ENCODE data around the gene APBA1. TPM values are rescaled to one million over a fixed set of nuclear protein-coding genes. Genes with fewer than 3 reads are reported as not detected.

The APBA1 gene
- total RNA-seq, 1 experiment from 2014 or later = 1.2 TPM

GRCh38 chr9:69476016-69476415 is 196.2 kb downstream of the APBA1 start:
- DNase-seq (ENCODE audit: low read depth) = peak; percentile 4

DNA sequence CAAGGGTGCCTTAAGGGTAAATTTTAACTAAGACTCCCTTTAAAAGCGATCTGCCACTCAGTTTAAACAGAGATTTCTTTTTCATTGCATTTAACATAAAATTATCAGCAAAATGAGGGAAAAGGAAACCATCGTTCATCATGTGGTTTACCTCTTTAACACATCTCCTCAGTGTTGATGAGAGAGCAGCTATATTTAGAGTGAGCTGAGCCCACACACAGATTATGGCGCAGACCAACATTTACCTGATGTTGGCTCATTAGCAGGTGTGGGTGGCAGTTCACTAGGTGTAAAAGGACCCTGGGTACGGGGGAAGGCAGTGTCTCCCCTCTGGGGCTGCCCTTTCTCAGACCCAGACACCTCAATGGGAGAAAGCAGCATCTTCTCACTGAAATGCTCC is 197.3 kb downstream of the APBA1 start:
- no peak for DNase-seq (ENCODE audit: low read depth)

DNA sequence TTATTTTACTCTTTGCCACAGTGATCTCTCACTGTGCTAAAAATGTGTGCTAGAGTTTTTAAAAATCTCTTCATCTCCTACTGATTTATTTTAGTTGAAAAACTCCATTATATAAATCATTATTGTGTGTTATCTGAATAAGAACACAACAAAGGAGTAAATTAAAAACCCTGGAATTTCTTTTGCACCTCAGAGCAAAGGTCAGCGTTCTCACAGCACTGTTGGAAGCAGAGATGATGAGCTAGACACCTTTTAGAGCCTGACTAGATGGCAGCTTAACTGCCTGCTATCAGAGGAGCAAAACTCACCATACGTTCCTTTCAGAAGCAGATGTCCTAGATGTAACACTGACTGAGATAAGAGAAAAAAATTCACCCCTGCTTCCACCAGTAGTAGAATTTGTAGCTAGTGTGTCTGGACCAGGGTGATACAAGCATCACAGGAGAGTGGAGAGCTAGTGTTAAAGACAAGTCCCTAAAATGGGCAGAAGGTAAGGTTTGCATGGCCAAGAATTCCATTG is 200.0 kb downstream of the APBA1 start:
- no peak for DNase-seq (ENCODE audit: low read depth)

DNA sequence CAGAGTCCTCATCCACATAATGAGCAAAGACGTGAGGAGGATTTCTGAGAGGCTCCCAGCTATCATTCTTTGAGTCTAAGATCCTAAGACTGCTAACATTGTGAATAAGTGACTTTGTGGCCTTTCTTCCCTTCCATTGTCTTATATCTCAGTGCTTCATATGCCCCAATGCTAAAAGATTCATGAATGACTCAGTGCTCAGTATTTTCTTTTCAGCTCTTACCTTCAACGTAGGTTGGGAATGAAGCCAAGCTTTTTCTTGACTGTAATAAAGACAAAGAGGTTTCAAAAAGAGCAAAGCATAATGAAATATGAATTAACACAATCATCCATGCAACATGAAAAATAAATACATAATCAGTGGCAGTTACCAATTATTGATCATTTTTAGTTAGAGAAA is 200.7 kb downstream of the APBA1 start:
- DNase-seq (ENCODE audit: low read depth) = peak; percentile 52

GRCh38 chr9:69470186-69470977 is 201.8 kb downstream of the APBA1 start:
- DNase-seq (ENCODE audit: low read depth) = no peak

GRCh38 chr9:69469136-69469535 is 203.0 kb downstream of the APBA1 start:
- no peak for DNase-seq (ENCODE audit: low read depth)

DNA sequence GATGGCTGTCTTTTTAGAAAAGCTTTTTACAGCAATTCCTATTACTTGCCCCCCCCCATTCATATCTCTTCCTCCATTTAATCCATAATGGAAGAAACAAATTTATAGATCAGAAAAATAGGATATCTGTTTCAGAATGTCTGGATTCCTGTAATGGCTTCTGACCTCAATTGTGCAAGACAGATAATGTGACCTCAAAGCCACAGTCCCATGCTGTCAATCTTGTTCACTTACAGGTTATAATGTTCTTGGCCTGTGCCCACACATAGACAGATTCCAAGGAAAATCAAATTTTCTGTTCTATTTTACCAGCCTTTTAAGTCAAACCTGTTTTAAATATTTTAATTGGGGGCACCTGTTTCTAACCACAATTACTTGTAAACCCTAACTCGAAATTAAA is 203.8 kb downstream of the APBA1 start:
- DNase-seq (ENCODE audit: low read depth) = no peak

GRCh38 chr9:69466151-69466550 is 206.0 kb downstream of the APBA1 start:
- DNase-seq (ENCODE audit: low read depth) = peak; percentile 50

DNA sequence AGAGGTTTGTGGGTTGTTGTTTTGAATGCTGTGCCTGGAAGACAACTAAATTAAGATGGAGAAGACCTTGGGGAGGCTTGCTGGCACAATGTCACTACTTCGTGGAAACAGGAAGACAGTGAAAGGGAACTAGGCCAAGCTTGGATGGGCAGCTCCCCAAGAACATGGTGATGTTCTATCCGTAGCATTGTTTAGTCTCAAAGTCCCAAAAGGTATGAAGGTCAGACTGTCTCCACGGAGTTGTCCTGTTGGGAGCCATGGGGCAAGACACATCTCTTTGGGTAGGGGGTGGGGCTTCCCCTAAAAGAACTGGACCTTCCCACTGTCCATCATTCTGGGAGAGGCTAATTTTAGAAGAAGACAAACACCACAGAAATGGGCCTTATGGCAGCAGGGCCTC is 206.7 kb downstream of the APBA1 start:
- no peak for DNase-seq (ENCODE audit: low read depth)

DNA sequence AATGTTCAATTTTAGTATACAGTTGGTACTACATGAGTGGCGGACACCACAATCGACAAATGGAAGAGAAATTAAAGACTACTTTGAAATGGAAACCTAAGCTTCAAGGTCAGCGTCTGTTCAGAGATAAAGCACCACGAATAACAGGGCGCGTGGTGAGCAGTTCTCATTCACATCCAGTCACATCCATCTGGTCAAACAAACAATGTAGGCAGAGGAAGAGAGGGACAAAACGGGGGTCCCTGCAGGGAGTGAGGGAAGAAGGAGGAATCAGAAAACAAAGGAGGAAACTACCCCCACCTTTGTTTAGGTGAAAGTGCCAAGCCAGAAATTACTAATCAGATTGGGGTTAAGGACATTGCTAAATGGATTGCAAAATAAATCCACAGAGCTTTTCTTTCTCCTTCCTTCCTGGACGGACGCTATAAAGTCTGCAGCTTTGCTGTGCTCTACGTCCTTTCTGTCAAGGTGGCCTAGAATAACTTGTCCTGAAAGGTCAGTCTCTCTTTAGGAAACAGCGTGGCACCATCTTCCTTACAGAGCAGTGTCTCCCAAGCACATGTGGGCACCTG is 208.6 kb downstream of the APBA1 start:
- DNase-seq (ENCODE audit: low read depth) = no peak

GRCh38 chr9:69462394-69462793 is 209.8 kb downstream of the APBA1 start:
- no peak for DNase-seq (ENCODE audit: low read depth)

GRCh38 chr9:69461103-69461887 is 210.9 kb downstream of the APBA1 start:
- no peak for DNase-seq (ENCODE audit: low read depth)

GRCh38 chr9:69460012-69460411 is 212.2 kb downstream of the APBA1 start:
- no peak for DNase-seq (ENCODE audit: low read depth)

DNA sequence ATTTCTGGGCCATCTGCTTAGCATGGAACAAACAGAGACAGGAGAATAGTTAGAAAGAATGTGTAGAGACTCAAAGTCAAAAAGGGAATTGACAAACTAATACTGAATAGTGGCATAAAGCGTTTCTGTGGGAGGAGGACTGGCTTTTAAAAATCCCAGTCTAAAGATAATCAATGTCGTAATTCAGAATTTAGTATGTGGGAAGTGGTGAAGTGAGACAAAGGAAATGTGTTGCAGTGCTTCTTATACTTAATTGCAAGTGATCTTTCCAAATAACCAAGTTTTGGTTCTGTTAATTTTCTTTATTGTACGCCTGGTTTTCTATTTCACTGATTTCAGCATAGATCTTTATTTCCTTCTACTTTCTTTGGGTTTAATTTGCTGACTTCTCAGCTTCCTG is 214.0 kb downstream of the APBA1 start:
- DNase-seq (ENCODE audit: low read depth) = no peak

DNA sequence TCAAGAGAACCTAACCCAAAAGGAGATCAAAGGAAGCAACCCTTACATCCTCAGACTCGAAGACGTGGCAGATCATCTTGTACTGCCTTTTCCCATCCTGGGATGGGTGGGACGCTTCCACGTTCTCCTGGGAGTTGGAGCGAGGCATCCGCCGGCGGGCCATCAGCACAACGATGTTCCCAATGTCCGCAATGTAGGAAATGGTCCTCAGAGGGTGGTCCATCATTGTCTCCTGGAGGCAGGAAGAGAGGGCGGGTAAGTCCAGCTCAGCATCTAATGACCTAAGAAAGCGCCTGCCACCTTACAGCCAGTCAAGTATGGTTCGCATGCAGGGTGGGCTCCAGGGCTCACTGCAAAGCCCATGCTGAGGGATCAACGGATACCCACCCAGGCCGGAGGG is 216.0 kb downstream of the APBA1 start:
- no peak for DNase-seq (ENCODE audit: low read depth)

DNA sequence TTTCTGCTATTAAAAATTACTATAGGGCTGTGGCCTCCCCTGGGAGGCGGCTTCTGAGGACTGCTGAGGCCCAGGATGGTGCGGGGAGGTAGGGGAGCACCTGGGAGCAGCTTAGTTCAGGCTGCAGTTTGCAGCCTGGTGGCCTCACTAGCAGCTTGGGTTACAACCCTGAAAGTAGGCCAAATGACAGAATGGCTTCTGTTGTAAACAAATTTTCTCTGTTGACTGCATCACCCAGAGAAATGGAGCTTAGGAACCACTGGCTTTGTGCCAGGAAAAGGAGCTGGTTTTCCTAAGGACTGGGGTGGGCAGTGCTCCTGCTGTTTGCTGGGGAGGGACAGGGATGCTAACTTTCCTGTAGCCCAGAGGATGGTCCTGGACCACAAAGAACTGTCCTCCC is 216.9 kb downstream of the APBA1 start:
- DNase-seq (ENCODE audit: low read depth) = no peak

GRCh38 chr9:69454321-69454720 is 217.8 kb downstream of the APBA1 start:
- DNase-seq (ENCODE audit: low read depth) = no peak

- no peak for DNase-seq (ENCODE audit: low read depth)
These were observed 218.4 kb downstream of the APBA1 start for GRCh38 chr9:69453746-69454145.

- DNase-seq (ENCODE audit: low read depth) = no peak
These were observed 219.9 kb downstream of the APBA1 start for GRCh38 chr9:69452110-69452782.

DNA sequence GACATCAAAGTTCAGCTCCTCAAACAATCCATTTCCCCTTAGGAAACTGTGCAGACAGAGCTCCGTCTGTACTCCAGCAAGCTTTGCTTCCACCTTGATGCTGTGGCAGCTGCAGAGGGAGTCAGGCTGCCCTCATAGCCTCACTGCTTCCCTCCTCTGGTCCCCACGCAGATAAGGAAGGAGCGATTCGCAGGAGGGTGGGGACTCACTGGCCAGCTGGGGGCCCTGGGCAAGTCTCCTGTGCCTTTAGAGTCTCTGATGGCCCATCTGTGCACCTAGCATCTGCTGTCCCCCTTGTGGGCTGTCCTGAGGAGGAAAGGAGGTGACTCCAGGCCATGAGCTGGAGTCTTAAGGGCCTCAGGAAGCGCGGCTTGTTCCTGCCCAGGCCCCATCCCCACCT is 225.7 kb downstream of the APBA1 start:
- DNase-seq (ENCODE audit: low read depth) = no peak

DNA sequence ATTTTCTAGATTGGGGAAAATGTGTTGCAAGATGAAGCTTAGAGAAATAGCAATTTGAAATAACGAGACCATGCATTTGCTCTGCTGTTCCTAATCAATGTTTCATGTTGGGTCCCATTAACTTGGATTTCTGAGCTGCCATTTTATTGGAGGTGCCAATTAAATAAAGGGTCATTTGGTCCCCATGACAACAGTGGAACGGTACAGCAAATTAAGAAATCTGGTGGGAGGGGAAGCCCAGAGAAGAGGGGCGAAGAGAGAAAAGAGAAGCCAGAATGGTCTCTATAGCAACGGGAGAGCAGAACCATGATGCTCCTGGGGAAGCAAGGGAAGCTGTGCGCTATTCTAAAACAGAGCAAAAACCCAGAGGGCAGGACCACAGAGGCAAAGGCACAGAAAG is 226.9 kb downstream of the APBA1 start:
- no peak for DNase-seq (ENCODE audit: low read depth)

DNA sequence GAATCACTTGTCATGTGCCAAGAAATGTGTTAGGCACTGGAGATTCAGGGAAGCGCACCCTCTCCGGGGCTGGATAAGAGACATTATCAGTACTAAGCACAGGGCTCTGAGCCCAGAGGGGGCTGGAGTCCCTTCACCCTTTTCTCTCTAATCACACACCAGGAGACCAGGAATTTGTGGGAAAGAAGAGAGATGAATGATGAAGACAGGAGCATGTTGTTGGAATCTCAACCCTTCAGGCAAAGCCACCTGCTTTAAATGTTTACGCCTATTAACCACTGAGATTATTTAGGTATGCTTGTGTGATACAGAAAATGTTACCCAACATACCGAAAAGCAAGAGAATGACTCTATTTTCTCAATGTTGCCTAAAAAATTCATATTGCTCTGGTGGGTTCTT is 227.4 kb downstream of the APBA1 start:
- no peak for DNase-seq (ENCODE audit: low read depth)
